ENCODE data around the gene CLASP1.
"Not testable (repeated sequence)": the region's sequence is repeated elsewhere in the genome, so short reads cannot be mapped to it uniquely, and the experiment has no call there.

CLASP1 gene

GRCh38 chr2:121363632-121364420 is 285.4 kb downstream of the CLASP1 start:
- no peak for DNase-seq

- DNase-seq = no peak
These were observed 286.5 kb downstream of the CLASP1 start for GRCh38 chr2:121362774-121363173.

DNA sequence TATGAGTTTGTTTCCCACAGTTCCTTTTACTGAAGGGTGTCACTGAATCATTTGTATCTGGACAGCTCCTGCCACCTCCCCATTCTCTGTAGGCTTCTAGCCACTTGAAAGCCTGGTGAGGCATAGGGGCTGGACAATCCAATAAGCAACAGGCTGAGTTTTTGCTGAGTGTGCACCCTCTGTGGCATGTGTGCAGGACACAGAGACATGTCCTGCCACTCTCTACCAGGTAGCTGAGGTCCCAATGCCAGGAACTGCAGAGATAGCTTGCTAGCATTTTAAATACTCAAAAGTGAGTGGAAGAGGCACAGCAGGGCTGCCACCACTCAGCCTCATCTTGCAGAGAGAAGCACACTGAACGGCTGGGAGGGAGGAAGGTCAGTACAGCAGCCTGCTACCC is 287.0 kb downstream of the CLASP1 start:
- no peak for DNase-seq

GRCh38 chr2:121360566-121361300 is 288.5 kb downstream of the CLASP1 start:
- no peak for DNase-seq

DNA sequence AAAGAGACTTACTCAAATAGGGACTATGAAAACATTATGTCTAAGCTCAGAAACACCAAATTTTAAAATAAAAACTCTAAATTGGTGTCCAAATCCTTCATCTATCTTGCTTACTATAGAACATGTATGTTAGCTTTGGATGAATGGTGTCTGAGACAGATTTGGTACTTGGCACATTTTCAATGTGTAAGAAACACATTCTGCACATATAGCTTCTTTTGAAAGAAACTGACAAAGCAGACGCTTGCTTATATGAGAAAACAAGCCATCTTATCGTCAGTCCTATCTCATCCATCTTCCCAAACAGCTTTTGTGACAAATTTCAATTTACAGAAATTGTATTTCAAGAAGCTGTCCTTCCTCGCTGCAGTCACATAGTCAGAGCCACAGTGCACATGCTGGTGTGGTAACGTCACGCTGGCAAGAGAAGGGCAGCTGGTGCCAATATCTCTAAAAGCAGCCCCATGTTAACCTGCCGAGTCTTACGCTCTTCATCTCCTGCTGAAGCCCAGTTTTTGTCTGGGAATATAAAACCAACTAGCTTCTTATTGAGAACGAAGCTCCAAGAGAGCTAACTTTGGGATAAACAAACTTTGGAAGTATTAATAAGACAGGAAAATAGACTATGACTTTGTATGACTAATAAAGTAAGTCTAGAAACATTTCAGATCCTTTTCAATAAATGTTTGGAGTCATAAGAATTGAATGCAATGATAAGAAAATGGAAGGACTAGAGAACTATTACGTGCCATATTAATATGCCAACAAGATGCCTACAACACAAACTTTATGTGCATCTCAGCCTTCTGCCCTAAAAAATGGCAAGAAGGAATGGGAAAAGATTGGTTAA is 289.3 kb downstream of the CLASP1 start:
- no peak for DNase-seq

DNA sequence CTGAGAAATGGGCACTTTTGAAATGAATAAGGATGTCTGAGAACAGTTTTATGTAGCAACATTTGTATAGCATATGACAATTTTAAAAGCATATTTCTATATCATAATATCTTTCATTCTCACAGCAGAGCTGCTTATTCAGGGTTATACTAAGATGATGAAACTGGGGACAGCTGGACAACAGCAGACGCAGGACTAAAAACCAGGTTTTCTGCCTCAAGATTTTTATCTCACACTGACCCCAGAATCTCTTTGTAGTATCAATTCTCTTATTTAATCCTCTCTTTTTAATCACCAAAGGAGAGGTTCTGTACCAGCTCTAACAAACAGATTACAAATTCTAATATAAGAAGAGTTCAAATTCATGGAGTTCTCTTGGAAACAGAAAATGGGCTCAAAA is 290.1 kb downstream of the CLASP1 start:
- DNase-seq = no peak

GRCh38 chr2:121358291-121358690 is 291.0 kb downstream of the CLASP1 start:
- DNase-seq = no peak

GRCh38 chr2:121356058-121356640 is 293.1 kb downstream of the CLASP1 start:
- DNase-seq = peak in 1 of 2 donors; percentile 19

GRCh38 chr2:121355488-121355887 is 293.8 kb downstream of the CLASP1 start:
- no peak for DNase-seq

GRCh38 chr2:121351521-121352318 is 297.5 kb downstream of the CLASP1 start:
- no peak for DNase-seq

DNA sequence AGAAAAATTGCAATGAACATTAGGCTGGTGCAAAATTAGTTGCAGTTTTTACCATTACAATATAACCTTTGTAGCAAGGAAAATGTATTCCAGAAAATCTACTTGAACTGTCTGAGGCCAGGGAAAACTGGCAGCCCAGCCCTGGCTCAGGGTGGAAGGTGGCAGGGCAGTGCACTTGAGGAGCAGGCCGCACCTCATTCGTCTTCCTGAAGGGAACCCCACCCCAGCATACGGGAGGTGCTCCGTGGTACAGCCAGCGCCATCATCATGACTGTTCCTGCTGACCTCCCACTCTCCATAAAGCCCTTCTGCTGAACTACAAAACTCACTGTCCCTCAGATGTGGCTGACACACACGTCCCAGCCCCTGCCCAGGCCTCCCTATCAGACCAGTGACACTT is 298.4 kb downstream of the CLASP1 start:
- no peak for DNase-seq

- DNase-seq = no peak
These were observed 298.9 kb downstream of the CLASP1 start for GRCh38 chr2:121350402-121350775.

- no peak for DNase-seq
These were observed 299.4 kb downstream of the CLASP1 start for GRCh38 chr2:121349721-121350401.

GRCh38 chr2:121348128-121348740 is 301.0 kb downstream of the CLASP1 start:
- no peak for DNase-seq

GRCh38 chr2:121346859-121347258 is 302.4 kb downstream of the CLASP1 start:
- DNase-seq = no peak

GRCh38 chr2:121346407-121346806 is 302.9 kb downstream of the CLASP1 start:
- DNase-seq = no peak

DNA sequence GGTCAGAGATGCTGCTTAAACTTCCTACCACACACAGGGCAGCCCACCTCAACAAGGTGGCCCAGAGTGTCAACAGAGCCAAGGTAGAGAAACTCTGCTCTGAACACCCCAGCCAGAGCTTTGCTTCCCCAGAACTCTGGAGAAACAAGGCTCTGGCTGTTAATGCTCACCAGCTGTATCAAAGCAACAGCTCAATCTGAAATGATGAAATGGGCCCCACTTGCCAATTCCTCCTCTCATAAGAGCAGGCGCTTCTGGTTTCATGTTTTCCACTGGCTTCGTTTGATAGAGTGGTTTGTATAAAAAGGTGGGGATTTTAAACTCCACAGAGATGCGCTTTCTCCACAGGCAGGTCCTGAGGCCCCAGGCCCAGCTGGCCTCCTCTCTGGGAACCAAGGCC is 303.4 kb downstream of the CLASP1 start:
- no peak for DNase-seq

DNA sequence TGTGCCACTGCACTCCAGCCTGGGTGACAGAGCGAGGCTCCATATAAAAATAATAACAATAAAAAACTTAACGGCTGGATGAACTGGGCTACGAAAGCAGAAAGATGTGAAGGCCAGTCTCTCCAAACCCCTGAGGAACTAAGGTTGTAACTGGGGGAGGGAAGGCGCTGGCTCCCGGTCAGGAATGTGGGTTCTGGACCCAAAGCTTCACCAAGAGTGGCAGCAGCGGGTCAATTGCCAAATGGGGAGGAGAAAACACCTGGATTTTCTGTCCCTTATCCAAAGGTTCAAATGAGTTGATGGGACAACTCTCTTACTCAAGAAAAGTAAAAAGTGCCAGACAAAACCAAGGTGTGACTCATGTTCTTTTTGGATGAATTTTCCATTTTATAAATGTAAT is 304.2 kb downstream of the CLASP1 start:
- no peak for DNase-seq

DNA sequence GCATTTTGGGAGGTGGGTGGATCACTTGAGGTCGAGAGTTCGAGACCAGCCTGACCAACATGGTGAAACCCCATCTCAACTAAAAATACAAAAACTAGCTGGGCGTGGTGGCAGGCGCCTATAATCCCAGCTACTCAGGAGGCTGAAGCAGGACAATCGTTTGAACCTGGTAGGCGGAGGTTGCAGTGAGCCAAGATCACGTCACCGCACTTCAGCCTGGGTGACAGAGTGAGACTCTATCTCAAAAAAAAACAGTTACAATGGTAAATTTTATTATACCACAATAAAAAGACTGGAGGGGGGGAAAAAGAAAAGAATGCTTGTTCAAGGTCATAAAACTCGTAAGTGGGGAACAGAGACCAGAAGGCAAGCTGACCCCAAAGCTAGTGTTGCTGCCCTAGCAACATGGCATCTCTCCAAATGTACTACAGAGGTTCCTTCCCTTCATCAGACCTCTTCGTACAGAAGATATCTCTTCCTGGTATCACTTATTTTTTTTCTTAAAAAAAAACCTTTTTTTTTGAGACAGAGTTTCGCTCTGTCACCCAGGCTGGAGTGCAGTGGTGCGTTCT is 305.3 kb downstream of the CLASP1 start:
- not testable (repeated sequence) for DNase-seq

DNA sequence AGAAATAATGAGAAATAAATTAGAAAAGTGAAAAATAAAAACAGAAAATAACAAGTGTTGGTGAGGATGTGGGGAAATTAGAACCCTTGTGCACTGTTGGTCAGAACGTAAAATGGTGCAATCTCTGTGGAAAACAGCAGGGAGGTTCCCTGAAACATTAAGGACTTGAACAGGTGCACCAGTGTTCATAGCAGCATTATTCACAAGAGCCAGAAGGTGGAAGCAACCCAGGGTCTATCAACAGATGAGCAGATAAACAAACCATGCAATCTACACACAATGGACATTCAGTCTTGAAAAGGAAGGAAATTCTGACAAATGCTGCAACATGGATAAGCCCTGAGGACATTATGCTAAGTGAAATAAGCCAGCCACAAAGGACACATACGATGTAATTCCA is 306.1 kb downstream of the CLASP1 start:
- DNase-seq = no peak

DNA sequence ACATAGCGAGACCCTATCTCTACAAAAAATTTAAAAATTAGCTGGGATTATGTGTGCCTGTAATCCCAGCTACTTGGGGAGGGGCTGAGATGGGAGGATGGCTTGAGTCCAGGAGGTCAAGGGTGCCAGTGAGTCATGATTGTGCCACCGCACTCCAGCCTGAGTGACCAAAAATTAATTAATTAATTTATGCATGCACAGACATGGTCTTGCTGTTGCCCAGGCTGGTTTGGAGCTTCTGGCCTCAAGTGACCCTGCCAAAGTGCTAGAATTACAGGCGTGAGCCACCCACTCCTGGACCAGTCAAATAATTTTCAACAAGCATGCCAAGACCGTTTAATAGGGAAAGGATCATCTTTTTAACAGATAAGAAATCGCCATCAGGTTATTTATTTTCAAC is 306.5 kb downstream of the CLASP1 start:
- DNase-seq = no peak

All from stimulated activated CD4-positive, alpha-beta T cell treated with anti-CD3 and anti-CD28 coated beads, Interleukin-2, amount 100 ng/mL, for 48 hours (primary cell).